Stimulated activated CD8-positive, alpha-beta memory T cell treated with anti-CD3 and anti-CD28 coated beads, Interleukin-7, amount 100 ng/mL, for 24 hours (primary cell): ENCODE results near the gene MAP2K5.

Source experiments
- DNase-seq: peaks from one replicate; pipeline ENCODE4 v3.0.0-alpha.2; 2020; ENCODE audit warnings: low read depth

The MAP2K5 gene

DNA sequence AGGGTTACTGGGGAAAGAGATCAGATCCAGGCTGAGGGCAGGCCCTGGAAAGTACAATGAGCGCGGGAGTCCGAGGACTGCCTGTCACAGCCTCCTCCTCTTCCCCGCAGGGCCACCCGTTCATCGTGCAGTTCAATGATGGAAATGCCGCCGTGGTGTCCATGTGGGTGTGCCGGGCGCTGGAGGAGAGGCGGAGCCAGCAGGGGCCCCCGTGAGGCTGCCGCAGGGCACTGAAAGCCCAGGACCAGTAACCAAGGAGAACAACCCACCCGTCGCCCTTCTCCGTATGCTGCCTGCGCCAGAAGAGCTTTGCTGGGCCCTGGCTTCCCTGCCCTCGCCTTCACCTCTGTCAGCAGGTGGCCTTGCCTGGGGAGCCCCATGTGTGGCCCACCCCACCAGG lies 264.0 kb downstream of the MAP2K5 start:
- no peak for DNase-seq

DNA sequence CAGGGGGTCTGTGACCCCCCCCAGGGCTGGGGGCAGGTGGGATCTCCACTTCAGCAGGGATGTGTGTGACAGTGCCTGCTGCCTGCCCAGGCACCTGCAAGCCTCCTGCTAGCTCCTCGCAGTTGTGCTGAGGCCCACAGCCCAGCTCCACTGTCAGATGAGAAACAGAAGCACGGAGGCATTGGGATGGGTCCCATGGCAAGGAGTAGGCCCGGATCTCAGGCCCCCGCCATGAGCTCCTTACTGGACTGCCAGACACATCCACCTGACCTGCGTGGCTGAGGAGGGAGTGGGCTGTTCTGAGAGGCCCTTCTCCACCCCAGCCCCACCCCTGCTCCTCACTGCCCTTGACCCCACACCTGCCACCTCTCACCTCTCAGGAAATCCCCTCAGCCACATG lies 264.6 kb downstream of the MAP2K5 start:
- no peak for DNase-seq

- no peak for DNase-seq
Measured at GRCh38 chr15:67807836-67808235, 265.3 kb downstream of the MAP2K5 start.

- no peak for DNase-seq
Measured at GRCh38 chr15:67808821-67809220, 266.3 kb downstream of the MAP2K5 start.

- DNase-seq, result no peak
Measured at GRCh38 chr15:67809441-67809840, 266.9 kb downstream of the MAP2K5 start.

DNA sequence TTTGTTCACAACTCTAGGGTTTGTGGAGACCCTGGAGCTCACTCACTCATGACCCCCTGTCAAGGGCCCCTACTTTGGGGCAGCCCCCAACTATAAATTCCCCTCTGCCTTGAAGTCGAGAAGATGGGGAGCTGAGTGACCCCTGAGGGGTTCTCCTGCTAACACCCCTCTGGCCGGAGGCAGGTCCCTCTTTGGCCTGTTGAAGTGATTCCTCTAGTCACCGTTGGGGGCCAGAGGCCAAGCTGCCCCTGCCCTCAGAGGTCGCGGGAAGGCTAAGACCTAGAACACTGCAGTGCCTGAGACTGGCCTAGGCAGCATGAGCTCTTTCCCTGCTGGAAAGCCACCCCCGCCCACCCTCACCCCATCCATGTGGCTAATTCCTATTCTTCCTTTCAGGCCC lies 267.4 kb downstream of the MAP2K5 start:
- no peak for DNase-seq

DNA sequence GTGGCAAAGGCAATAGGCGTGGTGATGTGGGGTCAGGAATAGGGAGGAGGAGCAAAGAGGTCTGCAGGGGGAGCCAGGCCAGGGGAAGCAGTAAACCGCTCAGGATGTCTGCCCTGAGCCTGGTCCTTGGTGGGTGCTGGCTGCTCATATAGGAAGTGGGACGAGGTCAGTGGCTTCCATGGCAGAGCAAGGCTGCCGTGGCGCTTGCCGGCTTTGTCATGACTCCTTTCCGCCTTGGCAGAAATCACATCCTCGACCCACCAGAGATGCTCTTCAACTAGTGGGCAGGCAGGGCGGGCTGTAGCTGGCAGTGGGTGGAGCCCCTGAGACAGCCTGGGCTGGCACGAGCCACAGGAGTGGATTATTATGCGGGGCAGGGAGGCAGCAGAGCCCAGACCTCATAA lies 269.7 kb downstream of the MAP2K5 start:
- no peak for DNase-seq

- no peak for DNase-seq
Measured at GRCh38 chr15:67813104-67813634, 270.7 kb downstream of the MAP2K5 start.

- DNase-seq, result no peak
Measured at GRCh38 chr15:67815036-67815592, 272.6 kb downstream of the MAP2K5 start.

DNA sequence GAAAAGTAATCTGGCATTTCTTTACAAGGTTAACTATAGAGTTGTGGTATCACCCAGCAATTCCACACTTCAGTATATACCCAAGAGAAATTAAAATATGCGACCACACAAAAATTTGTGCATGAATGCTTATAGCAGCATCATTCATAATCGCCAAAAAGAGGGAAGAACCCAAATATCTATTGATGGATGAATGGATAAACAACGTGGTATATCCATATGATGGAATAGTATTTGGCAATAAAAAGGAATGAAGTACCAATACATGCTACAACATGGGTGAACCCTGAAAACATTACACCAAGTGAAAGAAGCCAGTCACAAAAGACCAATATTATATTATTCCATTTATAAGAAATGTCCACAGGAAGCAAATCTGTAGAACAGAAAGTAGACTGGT lies 274.2 kb downstream of the MAP2K5 start:
- no peak for DNase-seq

GRCh38 chr15:67818464-67818863 lies 276.0 kb downstream of the MAP2K5 start:
- DNase-seq, result no peak

- DNase-seq, result no peak
Measured at GRCh38 chr15:67819636-67820035, 277.1 kb downstream of the MAP2K5 start.

DNA sequence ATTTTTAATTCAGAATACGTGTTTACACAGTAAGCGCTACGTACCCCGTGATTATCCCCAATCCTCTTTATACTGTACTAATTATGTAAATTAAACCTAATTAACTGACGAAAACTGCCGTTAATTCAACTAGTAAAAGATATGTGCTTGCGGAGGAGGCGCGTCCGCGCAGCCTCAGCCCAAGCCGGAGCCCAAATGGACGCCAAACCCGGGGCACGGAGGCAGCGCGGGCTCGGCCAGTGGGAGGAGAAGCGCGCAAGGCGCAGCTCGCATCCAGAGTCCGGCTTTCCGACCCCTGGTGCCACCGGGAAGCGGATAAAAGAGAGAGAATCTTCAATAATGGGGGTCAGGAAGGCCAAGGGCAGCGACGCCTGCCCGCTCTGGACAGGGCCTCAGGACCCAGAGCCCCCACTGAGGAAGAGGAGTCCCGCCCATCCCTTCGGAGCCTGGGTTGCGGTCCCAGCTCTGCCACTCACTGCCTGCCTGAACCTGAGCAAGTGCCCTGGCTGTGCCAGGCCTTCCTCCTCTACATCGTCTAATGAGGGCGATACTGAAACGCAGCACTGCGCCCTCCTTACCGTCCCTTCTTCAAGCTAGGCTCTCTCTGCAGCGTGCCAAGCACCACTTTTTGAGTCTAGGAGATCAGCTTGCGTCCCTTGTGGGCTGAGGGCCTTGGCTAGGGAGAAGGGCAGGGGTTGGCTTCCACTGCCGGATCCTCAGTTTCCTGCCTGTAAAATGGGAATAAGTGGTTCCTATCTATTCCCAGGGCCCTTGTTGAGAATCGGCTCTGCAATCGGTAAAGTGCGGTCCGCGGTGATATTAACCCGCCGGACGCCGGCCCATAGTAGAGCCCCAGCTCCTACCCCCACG lies 277.9 kb downstream of the MAP2K5 start:
- DNase-seq, result no peak

DNA sequence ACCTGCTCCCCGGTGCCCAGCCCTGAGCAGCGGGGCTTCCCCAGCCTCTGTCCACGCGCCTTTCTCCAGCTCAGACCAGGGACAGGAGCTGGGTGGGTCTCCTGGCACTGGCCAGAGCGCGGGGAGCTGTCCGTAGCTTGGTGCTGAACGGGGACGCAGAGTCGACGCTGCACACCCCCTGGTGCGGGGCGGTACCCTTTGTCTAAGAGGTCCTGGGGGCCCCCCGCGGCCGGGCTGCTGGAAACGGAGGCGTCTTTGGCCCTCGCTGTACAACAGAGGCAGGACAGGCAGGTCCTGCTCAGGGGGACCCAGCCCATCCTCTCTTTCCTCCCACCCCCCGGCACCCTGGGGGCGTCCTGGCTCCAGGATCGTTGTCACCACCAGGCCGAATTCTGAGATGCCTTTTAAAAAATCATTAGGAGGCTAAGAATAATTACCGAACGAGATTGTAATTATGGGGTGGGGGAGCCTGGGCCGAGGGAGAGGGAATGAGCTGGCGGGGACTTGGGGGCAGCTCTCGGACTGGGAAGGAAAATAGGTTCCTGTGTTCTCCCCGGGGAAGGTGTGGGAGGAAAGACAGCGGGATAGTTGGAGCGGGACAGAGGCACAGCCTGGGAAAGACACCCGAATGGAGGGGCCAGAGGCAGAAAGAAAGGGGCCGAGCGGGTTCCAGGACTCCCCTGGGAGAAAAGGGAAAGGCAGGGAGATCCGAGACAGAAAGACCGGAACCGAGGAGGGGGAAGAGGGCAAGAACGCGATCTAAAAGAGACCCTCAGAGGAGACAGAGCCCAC lies 278.7 kb downstream of the MAP2K5 start:
- no peak for DNase-seq

DNA sequence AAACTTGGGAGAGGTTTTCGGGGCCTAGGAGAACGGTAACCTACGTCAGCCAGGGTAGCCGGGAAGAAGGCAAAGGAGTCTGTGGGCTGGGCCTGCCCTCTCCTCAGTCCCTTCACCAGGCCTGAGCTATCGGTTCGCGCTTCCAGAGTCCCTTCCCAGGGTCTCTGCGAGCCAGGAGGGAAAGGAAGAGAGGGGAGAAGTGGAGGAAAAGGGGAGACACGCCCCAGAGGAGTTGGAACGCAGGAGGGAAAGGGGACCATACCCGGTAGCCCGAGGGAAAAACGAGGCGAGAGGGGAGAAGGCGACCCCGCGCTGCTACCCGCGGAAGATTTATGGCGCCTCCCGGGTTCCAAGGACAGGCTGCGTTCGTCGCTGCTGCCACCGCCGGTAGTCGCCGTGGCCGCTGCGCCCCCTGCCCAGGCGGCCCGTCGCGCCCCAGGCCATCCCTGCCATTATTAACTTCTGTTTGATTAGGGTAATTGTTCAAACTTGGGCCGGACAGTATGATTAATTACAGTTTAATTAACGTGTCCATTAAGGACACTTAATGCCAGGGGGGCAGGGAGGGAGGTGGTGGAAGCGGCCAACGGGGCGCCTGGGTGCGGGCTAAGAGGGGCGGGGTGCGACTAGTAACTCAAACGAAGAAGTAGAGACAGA lies 279.4 kb downstream of the MAP2K5 start:
- DNase-seq, result no peak

GRCh38 chr15:67822537-67823313 lies 280.2 kb downstream of the MAP2K5 start:
- no peak for DNase-seq

DNA sequence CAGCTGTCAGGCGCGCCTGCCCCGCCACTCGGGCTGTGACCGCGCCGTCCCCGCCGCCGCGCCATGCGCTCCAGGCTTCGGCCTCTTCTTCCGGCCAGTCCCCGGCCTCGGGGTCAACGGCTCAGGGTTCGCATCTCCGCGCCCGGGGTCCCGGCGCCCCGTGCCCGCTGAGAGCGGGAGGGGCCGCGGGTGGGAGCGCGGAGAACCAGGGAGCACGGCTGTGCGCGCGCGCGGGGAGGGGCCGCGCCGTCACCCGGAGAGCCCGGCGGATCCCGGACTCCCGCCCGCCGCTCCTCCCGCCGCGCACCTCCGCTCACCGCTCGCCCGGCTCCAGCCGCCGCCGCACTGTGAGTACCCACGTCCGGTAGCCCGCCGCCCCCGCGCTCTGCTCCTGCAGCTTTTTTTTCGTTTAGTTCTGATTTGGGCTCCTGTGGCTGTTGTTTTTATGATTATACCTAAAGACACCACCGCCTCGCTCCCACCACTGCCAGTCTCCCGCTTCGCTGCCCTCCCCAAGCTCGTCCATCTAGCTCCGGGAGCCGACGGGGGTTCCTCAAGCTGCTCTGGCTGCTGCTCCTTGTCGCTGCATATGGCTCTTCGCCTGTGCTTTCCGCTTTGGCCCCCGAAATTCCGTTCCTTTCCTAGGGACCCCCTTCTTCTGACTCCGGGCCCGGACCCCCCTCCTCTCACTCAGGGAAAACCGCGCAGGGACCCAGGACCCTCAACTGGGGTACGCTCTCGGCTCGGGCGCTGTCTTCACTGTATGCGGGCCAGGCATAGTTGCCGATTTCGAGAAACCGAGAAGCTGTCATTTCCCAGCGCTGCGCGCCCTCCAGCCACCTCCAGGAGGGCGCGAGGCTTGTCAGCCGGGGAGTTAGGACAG lies 281.1 kb downstream of the MAP2K5 start:
- no peak for DNase-seq

GRCh38 chr15:67824197-67824968 lies 281.9 kb downstream of the MAP2K5 start:
- no peak for DNase-seq
